K562 (cell line): ENCODE measurements around the gene ASB11. TPM values are rescaled to one million over a fixed set of nuclear protein-coding genes. Genes with fewer than 3 reads are reported as not detected.

Experiments
- TEAD2 ChIP-seq: fragments of 450-650 bp; IDR thresholded peaks from 2 replicates; pipeline ENCODE4 v1.6.1; 2016; ENCODE audit warnings: missing genetic modification characterization, control low read depth, missing compliant biosample characterization
- TRIM24 ChIP-seq, 2 experiments: fragments of 450-650 bp; IDR thresholded peaks; 2 replicates each; pipeline ENCODE4 v1.6.1; 2016
- ZBTB11 ChIP-seq, 3 experiments: fragments of 200-800 bp in 1 of 3; fragments of 250-450 bp in 1 of 3; fragments of 450-650 bp in 1 of 3; sonication (Bioruptor Pico) in 1 of 3; sonication (Bioruptor generic) in 1 of 3; formaldehyde crosslinking in 1 of 3; IDR thresholded peaks; 2 replicates each; pipeline versions ENCODE4 v1.6.1 to v1.8.0; 2016 to 2022; ENCODE audit warnings: mild to moderate bottlenecking in 2 of 3, missing genetic modification characterization in 2 of 3, missing compliant biosample characterization in 1 of 3, moderate library complexity in 1 of 3
- ZNF165 ChIP-seq: fragments of 250-450 bp; sonication (Bioruptor Pico); IDR thresholded peaks from 2 replicates; pipeline ENCODE4 v1.4.0; 2020; ENCODE audit warnings: borderline replicate concordance
- ZNF407 ChIP-seq: fragments of 450-650 bp; IDR thresholded peaks from 2 replicates; pipeline ENCODE4 v1.6.1; 2016; ENCODE audit warnings: low read depth
- ZNF740 ChIP-seq, 3 experiments: fragments of 200-800 bp in 1 of 3; sonication (Bioruptor generic) in 1 of 3; sonication (generic) in 1 of 3; formaldehyde crosslinking in 1 of 3; IDR thresholded peaks; 2 replicates each; pipeline versions ENCODE4 v1.6.1 to v1.8.0; 2016 to 2022; ENCODE audit warnings: mild to moderate bottlenecking in 2 of 3, missing compliant biosample characterization in 2 of 3, missing genetic modification characterization in 2 of 3, missing genetic modification reagents in 1 of 3
- polyA plus RNA-seq, 8 experiments: library from polyadenylated mRNA; depleted of rRNA in 4 of 8; stranded (reverse) in 5 of 8; unstranded in 3 of 8; fragments of >200 nt; fragmentation: Nextera tagmentation in 2 of 8; fragmentation: Illumina TruSeq in 1 of 8; extraction: Ambion mirVana in 2 of 8; extraction: Trizol in 1 of 8; gene quantifications; 2 replicates each; pipeline versions ENCODE4 v1.2.1 to v1.2.3, GENCODE V29; 2011 to 2014; ENCODE audit warnings: inconsistent platforms in 1 of 8, missing spikeins in 1 of 8
- total RNA-seq, 7 experiments: library from RNA; depleted of rRNA in 6 of 7; stranded (reverse); fragments of >200 nt in 6 of 7; fragmentation: Illumina TruSeq in 2 of 7; extraction: Trizol in 2 of 7; gene quantifications; 2 replicates each; pipeline versions ENCODE4 v1.2.1 to v1.2.3, GENCODE V29; 2011 to 2021; ENCODE audit warnings: low replicate concordance in 1 of 7
- TF ChIP-seq, protein P1 (sequence below), 2 experiments: IDR thresholded peaks; 2 replicates each; pipeline ENCODE4 v1.6.1; 2012; ENCODE audit warnings: improper control_type of control experiment in 2 of 2, low read depth in 2 of 2, low read length in 2 of 2, borderline replicate concordance in 1 of 2

The ASB11 gene
- total and polyA plus RNA-seq, 9 of the 15 experiments (the other 6 are each of a cell fraction or from before 2014, with no cell fraction given) = not detected

DNA sequence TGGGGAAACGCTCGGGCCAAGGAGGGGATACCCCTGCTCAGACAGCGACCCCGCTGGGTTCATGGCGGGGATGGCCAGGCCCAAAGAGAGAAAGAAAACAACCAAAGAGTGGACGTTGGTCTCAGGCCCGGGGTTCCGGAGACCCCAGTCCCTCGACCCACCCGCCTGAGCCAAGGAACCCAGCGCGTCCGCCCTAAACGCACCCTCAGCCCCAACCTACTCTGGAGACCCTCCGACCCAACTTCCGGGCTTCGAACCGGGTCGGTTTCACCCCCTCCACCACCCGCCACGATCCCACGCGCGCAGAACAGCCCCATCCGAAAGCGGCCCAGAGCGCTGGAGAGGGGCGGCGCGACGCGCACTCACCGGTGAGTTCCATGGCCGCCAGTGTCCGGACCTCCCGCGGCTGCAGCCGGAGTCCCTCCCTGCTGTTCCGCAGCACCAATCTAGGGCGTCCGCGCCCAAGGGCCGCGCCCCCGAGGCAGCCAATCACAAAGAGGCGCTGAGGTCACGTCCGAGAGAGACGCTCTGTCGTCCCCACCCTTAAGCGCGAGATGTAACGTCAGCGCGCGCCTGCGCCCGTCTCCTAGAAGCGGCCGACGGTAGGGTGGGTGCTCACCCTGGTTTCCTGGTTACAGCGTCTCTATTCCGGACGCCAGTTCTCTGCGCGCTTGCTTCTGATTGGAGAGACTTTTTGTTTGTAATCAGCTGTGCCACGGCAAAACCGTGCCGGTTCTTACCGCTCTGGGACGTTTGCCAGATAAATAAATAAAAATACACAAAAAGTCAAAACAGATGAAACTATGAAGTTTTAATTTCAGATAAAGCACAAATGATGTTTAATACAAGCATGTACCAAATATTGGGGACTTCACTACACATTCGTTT lies 19.9 kb upstream of the ASB11 start, which contains the start of gene PIGA (continued):
- TF ChIP-seq ZNF740 (CRISPR knock-in tag; IDR thresholded peaks at IDR 0.05) (no peak), ZNF740 (tag; IDR thresholded peaks at IDR 0.05) (no peak), TRIM24 (IDR thresholded peaks at IDR 0.05) (no peak), ZBTB11 (CRISPR knock-in tag; IDR thresholded peaks at IDR 0.05) (peak in 1 of 3 experiments; percentile 90; a peak in 2 of 6 replicates), ZNF407 (no peak), ZNF165 (CRISPR knock-in tag) (no peak), TEAD2 (tag) (no peak)
- TF ChIP-seq, protein P1, sequence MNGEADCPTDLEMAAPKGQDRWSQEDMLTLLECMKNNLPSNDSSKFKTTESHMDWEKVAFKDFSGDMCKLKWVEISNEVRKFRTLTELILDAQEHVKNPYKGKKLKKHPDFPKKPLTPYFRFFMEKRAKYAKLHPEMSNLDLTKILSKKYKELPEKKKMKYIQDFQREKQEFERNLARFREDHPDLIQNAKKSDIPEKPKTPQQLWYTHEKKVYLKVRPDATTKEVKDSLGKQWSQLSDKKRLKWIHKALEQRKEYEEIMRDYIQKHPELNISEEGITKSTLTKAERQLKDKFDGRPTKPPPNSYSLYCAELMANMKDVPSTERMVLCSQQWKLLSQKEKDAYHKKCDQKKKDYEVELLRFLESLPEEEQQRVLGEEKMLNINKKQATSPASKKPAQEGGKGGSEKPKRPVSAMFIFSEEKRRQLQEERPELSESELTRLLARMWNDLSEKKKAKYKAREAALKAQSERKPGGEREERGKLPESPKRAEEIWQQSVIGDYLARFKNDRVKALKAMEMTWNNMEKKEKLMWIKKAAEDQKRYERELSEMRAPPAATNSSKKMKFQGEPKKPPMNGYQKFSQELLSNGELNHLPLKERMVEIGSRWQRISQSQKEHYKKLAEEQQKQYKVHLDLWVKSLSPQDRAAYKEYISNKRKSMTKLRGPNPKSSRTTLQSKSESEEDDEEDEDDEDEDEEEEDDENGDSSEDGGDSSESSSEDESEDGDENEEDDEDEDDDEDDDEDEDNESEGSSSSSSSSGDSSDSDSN (IDR thresholded peaks at IDR 0.05; ENCODE audit: borderline replicate concordance in 1 of 2, low read depth in 2 of 2, low read length in 2 of 2) = no peak
